Pancreas (tissue), 10 donors: ENCODE measurements around the gene SYN1. TPM values are rescaled to one million over a fixed set of nuclear protein-coding genes. Genes with fewer than 3 reads are reported as not detected.

Experiments
- ATAC-seq, 4 donors: fragments of 200-7000 bp; cut with Tn5 transposase; one replicate each; pipeline versions ENCODE4 v1.8.0 to v1.9.1; 2020; ENCODE audit warnings: mild to moderate bottlenecking in 4 of 4, moderate library complexity in 4 of 4
- DNase-seq, 6 donors: peaks; one replicate each; pipeline ENCODE4 v3.0.0-alpha.2; 2020
- FAIRE-seq: peaks from 2 replicates; lab custom pipeline; 2012; peaks lifted over from hg19 to GRCh38; lab: Jason Lieb, UNC
- H3K27ac ChIP-seq, 4 donors: fragments of 200-600 bp; sonication (generic); 1 replicate in 3 of 4; 2 replicates in 1 of 4; pipeline versions ENCODE4 v1.5.0 to v1.8.0; 2020
- H3K27me3 ChIP-seq, 4 donors: fragments of 200-600 bp; one replicate each; pipeline ENCODE4 v1.8.0; 2021
- H3K36me3 ChIP-seq, 3 donors: fragments of 200-600 bp; sonication (generic) in 1 of 3; one replicate each; pipeline versions ENCODE4 v1.5.0 to v1.8.0; 2020 to 2021
- H3K4me1 ChIP-seq, 3 donors: fragments of 200-600 bp; one replicate each; pipeline ENCODE4 v1.8.0; 2021
- H3K4me3 ChIP-seq, 4 donors: fragments of 200-600 bp; sonication (generic) in 2 of 4; one replicate each; pipeline versions ENCODE4 v1.5.0 to v1.8.0; 2020 to 2021
- H3K9me3 ChIP-seq, 4 donors: fragments of 200-600 bp; one replicate each; pipeline ENCODE4 v1.8.0; 2021
- WGBS, 2 donors: extraction: QIAGEN DNeasy Blood & Tissue Kit; methylation state at CpG; one replicate each; pipeline ENCODE4 v1.1.7; 2013; 5-methylcytosine and 5-hydroxymethylcytosine counted together
- intact Hi-C, 3 donors: fragments of 100-400 bp; cut with DNase I; formaldehyde crosslinking; loops; one replicate each; pipeline versions ENCODE4 v1.11.1 to v1.14.2; 2022
- polyA plus RNA-seq, 2 donors: library from polyadenylated mRNA; stranded (reverse); fragments of 200-250 nt; gene quantifications; one replicate each; pipeline ENCODE4 v1.2.3, GENCODE V29; 2013
- total RNA-seq, 6 donors: library from RNA; stranded (reverse); fragmentation: NEBNext Ultra II Directional in 4 of 6; extraction: Animal tissue kit (Norgen Biotek cat#: 25700) in 4 of 6; gene quantifications; one replicate each; pipeline versions ENCODE4 v1.2.1 to v1.2.4, GENCODE V29; 2021 to 2023
- TF ChIP-seq, protein P1 (sequence below), 4 donors: fragments of 200-600 bp; sonication (generic) in 3 of 4; IDR thresholded peaks; one replicate each; pipeline versions ENCODE4 v1.5.0 to v1.8.0; 2021; ENCODE audit warnings: antibody characterized with exemption in 4 of 4
- donor health status: healthy with polysubstance abuse.
- donor health status: DM: no; HTN: no; CAD: no; lungs with moderate emphysema.
- donor health status: DM: no; HTN: no; CAD: no.
- donor health status: control.
- donor health status: control.
- donor health status: Bipolar disorder and iron deficiency.
- donor health status: DM: yes; HTN: yes; CAD: no.
- donor health status: DM: no; HTN: no; CAD: no.
- donor health status: DM: no; HTN: no; CAD: no.
- donor health status: DM: yes; HTN: yes; CAD: no.

The SYN1 gene
- total and polyA plus RNA-seq, 8 donors, result 0.47 to 10.3 (median 1.5) TPM

- FAIRE-seq, result peak; percentile 32
- TF ChIP-seq, protein P1, sequence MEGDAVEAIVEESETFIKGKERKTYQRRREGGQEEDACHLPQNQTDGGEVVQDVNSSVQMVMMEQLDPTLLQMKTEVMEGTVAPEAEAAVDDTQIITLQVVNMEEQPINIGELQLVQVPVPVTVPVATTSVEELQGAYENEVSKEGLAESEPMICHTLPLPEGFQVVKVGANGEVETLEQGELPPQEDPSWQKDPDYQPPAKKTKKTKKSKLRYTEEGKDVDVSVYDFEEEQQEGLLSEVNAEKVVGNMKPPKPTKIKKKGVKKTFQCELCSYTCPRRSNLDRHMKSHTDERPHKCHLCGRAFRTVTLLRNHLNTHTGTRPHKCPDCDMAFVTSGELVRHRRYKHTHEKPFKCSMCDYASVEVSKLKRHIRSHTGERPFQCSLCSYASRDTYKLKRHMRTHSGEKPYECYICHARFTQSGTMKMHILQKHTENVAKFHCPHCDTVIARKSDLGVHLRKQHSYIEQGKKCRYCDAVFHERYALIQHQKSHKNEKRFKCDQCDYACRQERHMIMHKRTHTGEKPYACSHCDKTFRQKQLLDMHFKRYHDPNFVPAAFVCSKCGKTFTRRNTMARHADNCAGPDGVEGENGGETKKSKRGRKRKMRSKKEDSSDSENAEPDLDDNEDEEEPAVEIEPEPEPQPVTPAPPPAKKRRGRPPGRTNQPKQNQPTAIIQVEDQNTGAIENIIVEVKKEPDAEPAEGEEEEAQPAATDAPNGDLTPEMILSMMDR (IDR thresholded peaks at IDR 0.05), result no peak
- Histone ChIP-seq H3K4me1 (no peaks in the 10 kb centered on the region), H3K9me3 (no peaks in the 10 kb centered on the region), H3K36me3 (no peaks in the 10 kb centered on the region), H3K4me3 (no peak overlapping the region), H3K27me3 (no peaks in the 10 kb centered on the region), H3K27ac (no peak overlapping the region)
- 49 to 54% methylated on average over 4 of the region's 4 CpGs for WGBS, 2 donors
- DNase-seq, result no peak
- ATAC-seq, result no peak
- intact Hi-C loops, result no loop called here
Measured at GRCh38 chrX:47593522-47593921, 26.1 kb downstream of the SYN1 start.

- no peaks in the 10 kb centered on the region for H3K4me1 ChIP-seq
- WGBS, 2 donors, result 72 to 73% methylated on average over 5 of the region's 5 CpGs
- intact Hi-C loops, result no loop called here
- ATAC-seq, result no peak
- no peaks in the 10 kb centered on the region for H3K9me3 ChIP-seq
- TF ChIP-seq, protein P1 (IDR thresholded peaks at IDR 0.05), result no peak
- FAIRE-seq, result no peak
- DNase-seq, result no peak
- H3K36me3 ChIP-seq, result no peaks in the 10 kb centered on the region
- no peak overlapping the region for H3K4me3 ChIP-seq
- peaks cover 0 to 4% (median 0%) of the 10 kb centered on the region in 4 donors for H3K27me3 ChIP-seq
- H3K27ac ChIP-seq, result no peak overlapping the region
Measured at GRCh38 chrX:47590984-47591383, 28.7 kb downstream of the SYN1 start.

- no peak for ATAC-seq
- no peak overlapping the region for H3K27ac ChIP-seq
- H3K27me3 ChIP-seq, result peaks cover 0 to 4% (median 0%) of the 10 kb centered on the region in 4 donors
- no peak overlapping the region for H3K4me3 ChIP-seq
- no peaks in the 10 kb centered on the region for H3K9me3 ChIP-seq
- DNase-seq, result peak in 2 of 6 donors; percentile 68 to 73
- intact Hi-C loops, result no loop called here
- H3K4me1 ChIP-seq, result no peaks in the 10 kb centered on the region
- FAIRE-seq, result no peak
- TF ChIP-seq, protein P1 (IDR thresholded peaks at IDR 0.05), result no peak
- H3K36me3 ChIP-seq, result no peaks in the 10 kb centered on the region
- 68 to 75% methylated on average over 16 of the region's 16 CpGs for WGBS, 2 donors
Measured at GRCh38 chrX:47587906-47588735, 31.5 kb downstream of the SYN1 start.

DNA sequence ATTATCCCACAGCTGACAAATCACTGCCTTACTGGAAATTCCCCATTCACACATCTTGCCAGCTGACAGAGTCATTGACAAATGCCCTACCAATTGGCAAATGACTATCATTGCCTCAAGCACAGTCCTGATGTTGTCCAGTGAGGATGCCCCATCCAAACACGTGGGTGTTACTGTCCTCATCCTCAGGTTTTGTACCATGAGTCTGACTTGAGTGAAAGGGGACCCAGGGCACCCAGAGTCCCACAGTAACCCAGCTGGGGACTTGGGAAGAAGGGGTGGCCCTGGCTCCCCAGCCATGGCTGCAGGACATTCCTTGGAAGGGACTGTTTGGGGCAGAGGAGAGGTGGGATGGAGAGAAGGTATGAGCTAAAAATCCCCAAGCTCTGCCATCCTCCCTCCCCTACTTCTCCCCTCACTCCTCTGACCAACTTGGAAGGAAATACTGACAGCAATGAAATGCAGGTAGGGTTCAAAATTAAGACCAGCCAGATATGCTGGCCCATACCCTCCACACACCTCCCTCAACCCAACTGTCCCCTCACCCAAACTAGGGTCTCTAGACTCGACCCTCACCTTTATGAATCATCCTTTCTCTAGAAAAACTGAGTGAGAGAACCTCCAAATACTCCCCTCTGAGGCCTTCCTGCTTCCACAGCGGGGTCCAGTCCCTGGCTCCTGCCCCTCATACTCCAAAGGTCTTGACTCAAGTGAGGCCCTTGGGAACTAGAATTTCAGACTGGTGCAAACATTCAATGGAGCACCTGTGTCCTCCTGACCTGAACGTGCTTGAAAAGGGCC, 32.4 kb downstream of the SYN1 start:
- WGBS, 2 donors, result 31 to 55% methylated on average over 4 of the region's 4 CpGs
- FAIRE-seq (no peak), DNase-seq (no peak), ATAC-seq (peak in 1 of 4 donors; percentile 20)
- Histone ChIP-seq H3K36me3 (no peaks in the 10 kb centered on the region), H3K27ac (no peak overlapping the region), H3K9me3 (no peaks in the 10 kb centered on the region), H3K4me1 (no peaks in the 10 kb centered on the region), H3K27me3 (peaks cover 0 to 4% (median 0%) of the 10 kb centered on the region in 4 donors), H3K4me3 (no peak overlapping the region)
- TF ChIP-seq, protein P1 (IDR thresholded peaks at IDR 0.05), result no peak
- intact Hi-C loops, result no loop called here
